ENCODE measurements around the gene ST6GALNAC3. TPM values are rescaled to one million over a fixed set of nuclear protein-coding genes. Genes with fewer than 3 reads are reported as not detected.

Gene ST6GALNAC3
- total RNA-seq, 1 donor from 2014 or later = 7.3 TPM

- no peak overlapping the region for H3K4me3 Mint-ChIP-seq (ENCODE audit: unreplicated experiment)
Measured at GRCh38 chr1:76503736-76504135, 429.2 kb downstream of the ST6GALNAC3 start.

GRCh38 chr1:76507376-76507775, 432.8 kb downstream of the ST6GALNAC3 start:
- Mint-ChIP-seq H3K4me1 (ENCODE audit: unreplicated experiment) (peaks cover 4% of the 10 kb centered on the region), H3K27me3 (ENCODE audit: unreplicated experiment) (no peaks in the 10 kb centered on the region), H3K36me3 (ENCODE audit: unreplicated experiment) (no peaks in the 10 kb centered on the region), H3K9me3 (ENCODE audit: unreplicated experiment) (no peaks in the 10 kb centered on the region), H3K27ac (ENCODE audit: unreplicated experiment) (no peak overlapping the region), H3K4me3 (ENCODE audit: unreplicated experiment) (no peak overlapping the region)
- no peak for DNase-seq (ENCODE audit: extremely low spot score, unreplicated experiment)
- TF ChIP-seq CTCF (IDR thresholded peaks at IDR 0.05) = no peak

More at GRCh38 chr1:76503736-76504135, 429.2 kb downstream of the ST6GALNAC3 start:
- H3K27me3 Mint-ChIP-seq (ENCODE audit: unreplicated experiment) = no peaks in the 10 kb centered on the region
- H3K9me3 Mint-ChIP-seq (ENCODE audit: unreplicated experiment) = no peaks in the 10 kb centered on the region
- no peak for TF ChIP-seq CTCF (IDR thresholded peaks at IDR 0.05)
- DNase-seq (ENCODE audit: extremely low spot score, unreplicated experiment) = no peak
- H3K4me1 Mint-ChIP-seq (ENCODE audit: unreplicated experiment) = peaks cover 14% of the 10 kb centered on the region
- no peak overlapping the region for H3K27ac Mint-ChIP-seq (ENCODE audit: unreplicated experiment)
- no peaks in the 10 kb centered on the region for H3K36me3 Mint-ChIP-seq (ENCODE audit: unreplicated experiment)

- H3K4me1 Mint-ChIP-seq (ENCODE audit: unreplicated experiment) = peaks cover 4% of the 10 kb centered on the region
- TF ChIP-seq CTCF (IDR thresholded peaks at IDR 0.05) = no peak
- no peak for DNase-seq (ENCODE audit: extremely low spot score, unreplicated experiment)
Measured at GRCh38 chr1:76508871-76509270, 434.3 kb downstream of the ST6GALNAC3 start.

GRCh38 chr1:76510672-76511557, 436.4 kb downstream of the ST6GALNAC3 start:
- no peak for DNase-seq (ENCODE audit: extremely low spot score, unreplicated experiment)
- Mint-ChIP-seq H3K4me1 (ENCODE audit: unreplicated experiment) (peaks cover 4% of the 10 kb centered on the region), H3K27me3 (ENCODE audit: unreplicated experiment) (no peaks in the 10 kb centered on the region), H3K9me3 (ENCODE audit: unreplicated experiment) (no peaks in the 10 kb centered on the region), H3K36me3 (ENCODE audit: unreplicated experiment) (no peaks in the 10 kb centered on the region), H3K4me3 (ENCODE audit: unreplicated experiment) (no peak overlapping the region), H3K27ac (ENCODE audit: unreplicated experiment) (no peak overlapping the region)
- no peak for TF ChIP-seq CTCF (IDR thresholded peaks at IDR 0.05)

More at GRCh38 chr1:76508871-76509270, 434.3 kb downstream of the ST6GALNAC3 start:
- Mint-ChIP-seq H3K27ac (ENCODE audit: unreplicated experiment) (no peak overlapping the region), H3K9me3 (ENCODE audit: unreplicated experiment) (no peaks in the 10 kb centered on the region), H3K4me3 (ENCODE audit: unreplicated experiment) (no peak overlapping the region), H3K36me3 (ENCODE audit: unreplicated experiment) (no peaks in the 10 kb centered on the region), H3K27me3 (ENCODE audit: unreplicated experiment) (no peaks in the 10 kb centered on the region)

GRCh38 chr1:76511558-76512179, 437.1 kb downstream of the ST6GALNAC3 start:
- Mint-ChIP-seq H3K27ac (ENCODE audit: unreplicated experiment) (no peak overlapping the region), H3K4me1 (ENCODE audit: unreplicated experiment) (peaks cover 4% of the 10 kb centered on the region), H3K9me3 (ENCODE audit: unreplicated experiment) (no peaks in the 10 kb centered on the region), H3K27me3 (ENCODE audit: unreplicated experiment) (no peaks in the 10 kb centered on the region), H3K36me3 (ENCODE audit: unreplicated experiment) (no peaks in the 10 kb centered on the region), H3K4me3 (ENCODE audit: unreplicated experiment) (no peak overlapping the region)
- TF ChIP-seq CTCF (IDR thresholded peaks at IDR 0.05) = no peak
- DNase-seq (ENCODE audit: extremely low spot score, unreplicated experiment) = no peak
